Sigmoid colon (tissue), 4 donors: Measurements from ENCODE around the gene TXNDC5.

Experiments
- CTCF ChIP-seq, 4 experiments: fragments of 450-650 bp in 3 of 4; fragments of 200-600 bp in 1 of 4; IDR thresholded peaks; one replicate each; pipeline ENCODE4 v1.5.1; 2016 to 2019; ENCODE audit warnings: antibody characterized with exemption in 4 of 4, mild to moderate bottlenecking in 3 of 4, moderate library complexity in 2 of 4
- EP300 ChIP-seq, 4 donors: sonication (generic); formaldehyde crosslinking; IDR thresholded peaks; one replicate each; pipeline ENCODE4 v1.6.1; 2017; ENCODE audit warnings: antibody characterized with exemption in 4 of 4
- POLR2AphosphoS5 ChIP-seq, 4 donors: sonication (generic); formaldehyde crosslinking; IDR thresholded peaks; one replicate each; pipeline ENCODE4 v1.6.1; 2017; ENCODE audit warnings: antibody characterized with exemption in 4 of 4

- TF ChIP-seq EP300 (IDR thresholded peaks at IDR 0.05) (no peak), POLR2AphosphoS5 (IDR thresholded peaks at IDR 0.05) (no peak), CTCF (IDR thresholded peaks at IDR 0.05) (no peak)
Measured at GRCh38 chr6:7894262-7895124, 16.1 kb downstream of the TXNDC5 start.
